GM12875 (cell line): ENCODE data around the gene IWS1.

Experiments
- H3K4me3 ChIP-seq: one replicate; pipeline ENCODE4 v1.5.1; 2011; ENCODE audit warnings: low read depth, low read length, control low read depth
- CTCF ChIP-seq: IDR thresholded peaks from 2 replicates; pipeline ENCODE4 v1.5.1; 2011; ENCODE audit warnings: low read depth, mild to moderate bottlenecking, control low read depth, inconsistent platforms, low read length, moderate library complexity, borderline replicate concordance; ENCODE audit not compliant: insufficient read depth

Gene IWS1

DNA sequence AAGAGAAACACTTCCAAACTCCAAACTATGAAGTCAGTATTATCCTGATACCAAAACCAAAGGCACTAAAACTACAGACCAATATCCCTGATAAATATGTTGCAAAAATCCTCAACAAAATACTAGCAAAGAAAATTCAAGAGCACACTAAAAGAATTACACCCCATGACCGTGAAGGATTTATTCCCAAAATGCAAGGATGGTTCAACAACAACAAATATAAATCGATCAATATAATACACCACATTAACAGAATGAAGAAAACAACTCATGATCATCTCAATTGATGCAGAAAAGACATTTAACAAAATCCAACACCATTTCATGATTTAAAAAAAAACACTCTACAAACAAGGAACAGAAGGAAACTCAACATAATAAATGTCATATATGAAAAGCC is 50.5 kb downstream of the IWS1 start:
- H3K4me3 ChIP-seq: no peak overlapping the region
- no peak for TF ChIP-seq CTCF

GRCh38 chr2:127472268-127472667 is 54.0 kb downstream of the IWS1 start:
- TF ChIP-seq CTCF: no peak

DNA sequence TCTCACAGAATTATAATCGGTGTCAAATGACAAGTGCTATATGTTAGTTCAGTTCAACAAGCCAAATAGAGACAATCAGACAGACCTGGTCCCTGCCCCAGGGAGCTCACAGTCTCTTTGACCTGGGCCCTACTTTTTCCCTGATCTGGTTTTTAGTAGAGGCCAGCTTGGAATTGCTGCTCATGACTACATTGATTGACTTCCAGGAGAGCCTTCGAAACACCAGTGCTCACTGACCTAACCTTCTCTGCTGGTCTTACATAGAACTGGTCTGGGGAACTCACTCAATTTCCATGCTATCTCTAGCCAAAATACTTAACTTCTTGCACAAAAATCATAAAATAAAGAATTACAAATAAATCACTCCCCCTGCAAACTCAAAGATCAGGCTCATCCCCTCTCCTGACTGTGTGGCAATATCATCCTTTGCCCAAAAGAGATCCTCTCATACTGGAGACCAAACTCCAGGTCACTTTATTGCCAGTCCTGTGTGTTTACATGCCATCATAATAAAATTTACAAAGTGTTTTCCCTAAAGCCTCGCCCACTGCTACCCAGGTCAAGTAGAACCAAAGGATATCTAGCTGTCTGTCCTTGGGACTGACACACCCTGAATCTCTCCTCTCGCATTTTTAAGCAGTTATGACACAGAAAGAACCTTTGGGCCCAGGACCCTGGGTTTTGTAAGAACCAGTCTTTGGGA is 54.9 kb downstream of the IWS1 start:
- no peak for TF ChIP-seq CTCF
- H3K4me3 ChIP-seq: no peak overlapping the region

More at GRCh38 chr2:127472268-127472667, 54.0 kb downstream of the IWS1 start:
- no peak overlapping the region for H3K4me3 ChIP-seq

- no peak overlapping the region for H3K4me3 ChIP-seq
- no peak for TF ChIP-seq CTCF
These were observed 56.3 kb downstream of the IWS1 start for GRCh38 chr2:127469974-127470373.

- TF ChIP-seq CTCF: no peak
- H3K4me3 ChIP-seq: no peak overlapping the region
These were observed 57.2 kb downstream of the IWS1 start for GRCh38 chr2:127469051-127469450.

DNA sequence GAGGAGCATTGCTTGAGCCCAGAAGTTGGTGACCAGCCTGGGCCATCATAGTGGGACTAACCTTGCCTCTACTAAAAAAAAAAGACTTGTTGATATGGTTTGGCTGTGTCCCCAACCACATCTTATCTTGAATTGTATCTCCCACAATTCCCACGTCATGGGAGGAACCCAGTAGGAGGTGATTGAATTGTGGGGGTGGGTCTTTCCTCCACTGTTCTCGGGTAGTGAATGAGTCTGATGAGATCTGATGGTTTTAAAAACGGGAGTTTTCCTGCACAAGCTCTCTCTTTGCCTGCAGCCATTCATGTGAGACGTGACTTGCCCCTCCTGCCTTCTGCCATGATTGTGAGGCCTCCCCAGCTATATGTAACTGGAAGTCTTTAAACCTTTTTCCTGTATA is 61.0 kb downstream of the IWS1 start:
- TF ChIP-seq CTCF: no peak
- no peak overlapping the region for H3K4me3 ChIP-seq

- H3K4me3 ChIP-seq: no peak overlapping the region
- no peak for TF ChIP-seq CTCF
These were observed 61.6 kb downstream of the IWS1 start for GRCh38 chr2:127464470-127465257.
